Suppressor macrophage treated with lipopolysaccharide for 4 hours (primary cell): Measurements from ENCODE around the gene NELL2.

Source experiments
- DNase-seq: peaks from one replicate; pipeline ENCODE4 v3.0.0-alpha.2; 2020

Gene NELL2

DNA sequence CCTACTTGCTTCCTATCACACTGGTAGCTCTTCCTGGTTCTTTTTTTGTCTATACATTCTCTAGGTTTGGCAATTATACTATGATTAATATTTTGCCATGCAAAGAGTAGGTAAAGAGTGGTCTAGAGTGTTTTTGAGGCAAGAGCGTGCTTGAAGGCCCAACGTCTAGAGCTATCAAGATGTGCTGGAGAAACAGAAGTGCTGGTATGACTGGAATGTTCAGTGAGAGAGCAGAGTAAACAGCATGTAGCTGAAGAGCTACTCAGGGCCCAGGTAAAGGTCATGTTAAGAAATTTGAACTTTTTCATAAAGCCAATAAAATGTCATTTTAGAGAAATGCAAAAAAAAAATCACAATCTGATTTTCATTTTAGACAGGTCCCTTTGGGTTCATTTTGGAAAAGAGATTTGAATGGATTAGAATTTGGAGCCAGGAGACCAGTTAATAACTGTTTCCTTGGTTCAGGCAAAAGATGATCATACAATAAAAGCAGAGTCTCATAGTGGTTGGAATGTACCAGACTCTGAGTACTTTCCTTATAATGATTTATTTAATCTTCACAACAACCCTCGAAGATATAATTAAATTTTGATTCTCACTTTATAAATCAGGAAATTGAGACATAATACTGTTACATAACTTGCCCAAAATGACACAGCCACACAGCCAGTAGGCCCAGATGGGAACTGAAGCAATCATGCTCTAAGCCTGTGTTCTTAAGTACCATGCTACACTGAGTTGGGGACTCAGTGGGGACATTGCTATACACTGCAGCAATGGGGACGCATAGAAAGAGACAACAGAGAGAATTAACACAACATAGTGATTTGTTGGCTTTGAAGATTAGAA, 350.1 kb downstream of the NELL2 start:
- DNase-seq: no peak

DNA sequence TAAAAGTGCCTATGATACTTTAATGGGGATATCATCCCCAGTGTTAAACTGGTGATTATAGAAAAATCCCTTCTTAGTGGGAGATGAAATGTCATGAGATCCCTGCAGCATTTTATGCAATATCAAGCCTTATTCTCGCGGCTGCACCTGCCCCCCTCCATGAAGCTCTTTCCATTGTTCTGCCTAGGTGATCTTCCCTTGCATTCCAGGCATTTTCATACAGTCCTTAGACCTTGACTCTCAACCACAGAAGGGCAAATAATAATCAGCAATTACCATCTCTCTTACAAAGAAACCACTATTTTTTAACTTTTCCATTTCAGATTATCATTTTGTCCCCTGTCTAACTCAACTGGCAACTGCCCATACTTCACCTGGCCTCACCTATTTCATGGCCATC, 352.3 kb downstream of the NELL2 start:
- DNase-seq: no peak

DNA sequence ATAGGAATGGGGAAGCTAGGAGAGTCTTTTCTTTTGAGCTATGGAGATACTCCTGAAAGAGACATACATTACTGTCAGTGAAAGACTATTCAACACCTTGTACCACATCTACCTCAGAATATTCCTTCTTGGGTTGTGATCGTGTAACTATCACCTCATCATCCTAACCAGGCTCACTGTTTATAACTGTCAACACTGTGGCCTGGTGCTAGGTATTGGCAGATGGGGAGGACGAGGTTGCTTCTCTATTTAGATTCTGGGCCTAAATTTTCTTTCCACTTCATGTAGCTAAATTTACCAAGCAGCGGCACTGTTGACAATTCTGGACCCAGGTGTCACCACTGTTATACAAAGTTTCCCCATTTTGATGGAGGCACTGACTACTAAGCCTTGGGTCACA, 354.4 kb downstream of the NELL2 start:
- no peak for DNase-seq

DNA sequence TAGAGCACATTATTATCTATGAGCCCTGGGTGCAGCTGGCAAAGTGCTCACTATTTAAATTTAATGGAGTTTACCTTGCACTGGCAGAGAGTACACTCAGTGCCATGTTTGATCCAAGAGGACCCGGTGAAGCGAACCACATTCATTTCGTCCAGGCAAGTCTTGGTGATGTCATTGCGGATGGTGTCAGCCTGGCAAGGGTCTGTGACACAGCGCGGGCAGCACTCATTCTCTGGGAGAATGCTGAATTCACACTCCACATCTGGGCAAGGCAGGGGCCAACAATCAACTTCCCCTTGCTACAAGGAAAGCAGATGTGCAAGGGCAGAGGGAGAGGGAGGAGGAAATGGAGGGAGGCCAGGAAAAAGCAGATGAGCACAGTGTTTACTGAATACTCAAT, 356.2 kb downstream of the NELL2 start:
- no peak for DNase-seq

DNA sequence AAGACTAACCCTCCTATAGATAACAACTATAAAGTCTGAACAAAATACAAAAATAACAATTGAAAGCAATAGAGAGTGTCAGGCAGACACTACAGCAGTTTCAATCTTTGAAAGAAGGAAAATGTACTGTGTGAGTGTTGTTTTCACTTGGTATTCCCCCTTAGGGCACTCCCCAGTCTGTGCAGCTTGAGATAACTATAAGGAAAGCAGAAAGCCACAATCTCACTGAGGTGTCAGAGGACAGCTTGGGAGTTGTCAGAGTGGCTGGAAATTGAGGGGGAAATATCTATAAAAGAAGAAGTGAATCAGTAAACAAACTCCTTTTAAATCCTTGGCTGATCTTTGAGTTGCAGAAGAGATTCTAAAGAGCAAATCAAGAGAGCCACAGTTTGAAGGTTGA, 364.8 kb downstream of the NELL2 start:
- DNase-seq: no peak

DNA sequence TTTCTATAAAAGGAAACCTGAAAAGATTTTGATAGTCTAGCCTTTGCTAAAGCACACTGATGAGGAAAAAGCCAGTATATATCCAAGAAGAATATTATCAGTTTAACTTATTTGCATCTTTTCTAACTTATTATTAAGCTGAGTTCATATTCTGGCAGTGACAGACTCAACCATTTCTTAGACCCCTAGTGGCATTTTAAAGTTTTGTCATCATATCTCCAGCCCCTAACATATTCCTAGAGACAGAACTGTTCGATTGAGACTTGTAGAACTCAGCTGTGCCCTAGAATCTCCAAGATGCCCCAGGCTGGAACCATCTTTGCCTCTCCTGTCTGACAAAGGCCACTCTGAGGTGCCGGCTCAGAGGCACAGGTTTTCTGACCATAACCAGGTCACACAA, 365.6 kb downstream of the NELL2 start:
- DNase-seq: no peak

DNA sequence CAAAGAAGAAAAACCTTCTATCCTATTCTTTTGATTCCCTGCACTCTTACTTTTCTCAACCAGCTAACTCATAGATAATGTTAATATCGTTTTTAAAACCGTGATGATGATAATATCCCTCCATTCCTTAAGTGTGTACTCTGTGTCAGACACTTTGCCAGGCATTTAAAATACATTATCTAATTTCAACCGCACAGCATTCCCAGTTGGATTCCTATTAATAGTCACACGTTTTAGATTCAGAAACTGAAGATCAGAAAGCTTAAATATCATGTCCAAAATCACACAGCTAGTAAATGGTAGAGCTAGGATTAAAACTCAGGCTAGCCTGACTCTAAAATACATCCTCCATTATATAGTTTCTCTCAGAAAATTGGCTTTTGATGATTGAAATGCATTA, 366.0 kb downstream of the NELL2 start:
- DNase-seq: no peak

DNA sequence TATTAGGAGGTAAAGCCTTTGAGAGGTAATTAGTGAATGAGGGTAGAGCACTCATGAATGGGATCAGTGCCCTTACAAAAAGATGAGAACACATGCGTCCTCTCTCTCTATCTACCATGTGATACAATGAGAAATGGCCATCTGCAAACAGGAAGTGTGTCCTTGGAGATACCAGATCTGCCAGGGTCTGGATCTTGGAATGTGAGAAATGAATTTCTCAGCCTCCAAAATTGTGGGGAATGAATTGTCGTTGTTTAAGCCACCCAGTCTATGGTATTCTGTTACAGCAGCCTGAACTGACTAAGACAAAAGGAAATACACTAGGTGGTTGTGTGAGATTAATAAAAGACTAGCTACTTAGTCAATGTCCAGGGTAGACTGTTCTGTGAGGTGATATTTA, 366.6 kb downstream of the NELL2 start:
- DNase-seq: no peak

DNA sequence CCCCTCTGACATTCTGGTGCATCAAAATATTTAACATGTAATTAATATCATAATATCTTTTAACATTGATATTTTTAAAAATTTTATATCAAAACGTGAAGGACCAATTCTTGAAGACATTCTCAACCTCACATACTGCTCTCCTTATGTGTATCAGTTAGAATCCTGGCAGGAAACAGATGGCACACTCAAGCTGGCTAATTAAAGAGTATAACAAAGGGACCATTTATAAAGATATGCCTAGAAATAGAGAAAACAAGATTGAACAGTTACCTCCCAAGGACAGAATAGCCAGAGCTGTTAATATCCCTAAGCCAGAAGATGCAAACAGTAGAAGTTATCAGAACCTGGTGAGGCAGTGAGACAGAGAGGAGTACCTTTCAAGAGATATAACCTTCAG, 368.7 kb downstream of the NELL2 start:
- no peak for DNase-seq

DNA sequence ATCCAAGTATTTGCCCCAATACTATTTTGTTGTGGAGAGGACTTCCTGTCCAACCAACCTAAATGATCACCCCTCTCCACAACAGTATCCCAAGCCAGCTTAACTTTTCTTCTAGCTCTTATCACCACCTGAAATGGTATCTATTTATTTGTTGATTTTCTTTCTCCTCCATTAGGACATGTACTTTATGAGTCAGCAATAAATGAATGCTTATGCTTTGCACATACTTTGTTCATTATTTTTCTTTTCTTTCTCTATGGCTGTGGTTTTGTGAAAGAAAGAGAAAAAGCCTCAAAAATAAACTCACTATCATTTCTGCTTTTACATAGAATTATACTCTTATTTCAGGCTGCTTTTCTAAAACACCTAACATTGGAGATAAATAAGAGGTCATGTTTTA, 371.3 kb downstream of the NELL2 start:
- no peak for DNase-seq

DNA sequence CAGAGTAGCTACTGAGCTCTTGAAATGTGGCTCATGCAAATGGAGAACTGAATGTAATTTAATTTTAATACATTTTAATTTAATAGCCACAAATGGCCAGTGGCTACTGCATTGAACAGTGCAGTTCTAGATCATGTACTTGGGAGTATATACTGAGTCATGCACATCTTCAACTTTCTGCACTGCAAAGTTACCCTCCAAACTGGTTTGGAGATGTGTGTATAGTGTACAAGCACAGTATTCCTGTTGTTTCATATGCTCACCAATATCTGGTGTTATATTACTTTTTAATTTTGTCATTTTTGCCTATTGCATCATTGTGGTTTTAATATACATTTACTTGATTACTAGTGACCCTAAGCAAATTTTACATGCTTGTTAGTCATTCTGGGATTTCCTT, 372.8 kb downstream of the NELL2 start:
- DNase-seq: no peak

DNA sequence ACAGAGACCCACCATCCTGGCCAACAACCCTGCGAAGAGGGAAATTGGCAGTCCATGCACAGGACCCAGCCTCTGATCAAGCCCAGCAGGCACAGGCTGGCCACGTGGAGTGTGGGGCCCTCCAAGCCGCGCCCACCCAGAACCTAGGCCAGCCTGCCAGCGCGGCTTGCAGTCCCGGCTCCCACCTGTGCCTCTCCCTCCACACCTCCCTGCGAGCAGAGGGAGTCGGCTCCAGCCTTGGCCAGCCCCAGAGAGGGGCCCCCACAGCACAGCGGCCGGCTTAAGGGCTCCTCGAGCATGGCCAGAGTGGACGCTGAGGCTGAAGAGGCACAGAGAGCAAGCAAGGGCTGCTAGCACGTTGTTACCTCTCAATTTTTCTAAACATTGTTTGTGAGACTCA, 373.4 kb downstream of the NELL2 start:
- DNase-seq: no peak

DNA sequence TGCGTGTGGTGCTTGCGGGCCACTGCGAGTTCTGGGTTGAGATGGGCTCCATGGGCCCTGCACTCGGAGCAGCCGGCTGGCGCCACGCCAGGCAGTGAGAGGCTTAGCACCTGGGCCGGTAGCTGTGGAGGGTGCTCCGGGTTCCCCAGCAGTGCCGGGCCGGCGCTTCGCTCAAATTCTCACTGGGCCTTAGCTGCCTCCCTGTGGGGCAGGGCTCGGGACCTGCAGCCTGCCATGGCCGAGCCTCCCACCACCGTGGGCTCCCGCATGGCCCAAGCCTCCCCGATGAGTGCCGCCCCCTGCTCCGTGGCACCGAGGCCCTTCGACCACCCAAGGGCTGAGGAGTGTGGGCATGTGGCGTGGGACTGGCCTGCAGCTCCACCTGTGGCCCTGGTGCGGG, 375.7 kb downstream of the NELL2 start:
- DNase-seq: no peak

DNA sequence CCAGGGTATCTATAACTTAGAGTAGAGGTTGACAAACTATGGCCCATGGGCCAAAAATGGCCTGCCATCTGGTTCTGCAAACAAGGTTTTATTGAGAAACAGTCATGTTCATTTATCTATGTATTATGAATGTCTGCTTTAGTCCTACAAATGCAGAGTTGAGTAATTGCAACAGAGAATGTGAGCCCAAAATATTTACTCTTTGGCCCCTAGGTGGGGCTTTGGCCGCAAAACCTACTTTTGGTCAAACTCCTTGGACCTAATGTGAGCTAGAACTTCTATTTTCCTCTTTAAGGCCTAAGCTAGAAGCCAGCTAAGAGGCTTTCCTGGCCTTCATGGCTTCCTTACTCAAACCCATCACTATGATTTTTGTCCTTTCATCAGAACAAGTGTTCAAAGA, 379.1 kb downstream of the NELL2 start:
- DNase-seq: no peak

DNA sequence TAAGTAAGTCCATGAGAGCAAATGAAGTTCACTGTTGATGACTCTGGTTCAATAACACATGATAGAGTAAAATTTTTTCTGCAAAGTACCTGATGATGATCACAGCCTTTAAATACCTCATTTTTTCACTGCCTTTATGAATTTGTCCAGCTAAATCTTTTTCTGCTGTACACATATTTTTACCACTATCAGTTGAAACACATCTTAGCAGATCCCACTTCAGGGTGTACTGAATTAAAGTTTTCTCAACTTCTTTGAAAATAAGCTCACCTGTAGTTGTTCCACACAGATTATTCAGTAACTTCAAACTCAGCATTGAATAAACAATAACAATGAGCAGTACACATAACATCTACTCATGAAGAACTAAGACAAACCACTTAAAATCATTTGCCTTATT, 385.9 kb downstream of the NELL2 start:
- DNase-seq: no peak

DNA sequence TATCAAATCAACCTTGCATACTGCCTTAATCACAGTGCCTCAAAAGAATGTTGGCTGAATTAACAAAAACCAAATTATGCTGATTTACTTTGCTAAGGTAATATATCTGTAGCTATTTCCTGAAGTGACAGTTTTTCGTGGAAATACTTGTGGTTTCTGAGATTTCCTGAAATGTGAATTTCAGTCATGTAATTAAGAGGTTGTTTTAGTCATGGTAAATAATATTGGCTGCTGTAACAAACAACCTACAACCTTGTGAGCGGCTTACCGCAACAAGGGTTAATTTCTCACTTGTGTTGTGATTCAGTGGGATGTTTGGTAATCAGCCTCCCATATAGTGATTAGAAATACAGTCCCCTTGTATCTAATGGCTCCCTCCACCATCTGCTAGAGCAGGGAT, 387.9 kb downstream of the NELL2 start:
- DNase-seq: no peak

DNA sequence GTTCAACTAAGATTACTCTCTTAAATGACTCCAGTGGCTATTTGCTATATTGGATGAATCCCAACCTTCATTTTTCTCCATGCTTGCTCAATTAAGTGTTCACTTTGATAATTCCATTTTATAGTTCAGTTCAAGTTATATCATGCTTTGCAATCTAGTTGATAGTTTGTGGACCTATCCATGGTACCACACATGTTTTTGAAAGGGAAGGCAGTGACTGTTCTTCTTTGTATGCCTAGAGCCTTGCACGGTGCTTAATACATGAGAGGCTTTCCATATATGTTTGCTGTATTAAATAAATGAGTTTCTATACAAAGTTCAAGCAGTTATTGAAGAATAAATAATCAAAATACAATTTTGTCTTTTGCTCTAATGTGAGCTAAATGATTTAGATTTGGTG, 391.3 kb downstream of the NELL2 start:
- no peak for DNase-seq

DNA sequence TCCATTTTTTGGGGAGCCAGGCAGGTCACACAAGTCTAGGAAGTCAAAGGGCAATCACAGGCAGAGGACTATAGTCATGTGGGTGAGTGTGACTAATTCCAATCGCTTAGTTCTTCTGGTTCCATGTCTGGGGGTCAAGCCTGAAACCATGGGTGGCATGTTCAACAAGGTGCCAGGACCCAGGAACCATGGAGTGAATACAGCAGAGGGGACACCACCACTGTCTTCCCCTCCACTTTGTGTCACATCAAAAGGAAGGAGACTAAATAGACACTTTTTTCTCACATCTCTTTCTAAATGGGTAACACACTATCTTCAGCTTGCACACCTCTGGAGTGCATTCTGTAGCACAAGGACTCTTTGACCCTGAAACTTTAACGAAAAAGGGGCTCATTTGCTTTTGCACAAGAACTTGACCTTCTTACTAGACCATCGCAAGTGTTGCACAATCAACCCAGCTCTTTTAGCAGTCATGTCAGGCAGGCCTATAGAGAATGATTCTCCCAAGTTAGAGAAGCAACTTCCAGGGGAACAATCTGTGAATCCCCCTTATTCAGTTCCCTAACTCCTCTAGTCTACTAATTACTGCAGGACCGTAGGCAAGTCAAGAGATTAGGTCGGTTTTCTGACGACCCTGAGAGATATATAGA, 398.7 kb downstream of the NELL2 start:
- DNase-seq: no peak

DNA sequence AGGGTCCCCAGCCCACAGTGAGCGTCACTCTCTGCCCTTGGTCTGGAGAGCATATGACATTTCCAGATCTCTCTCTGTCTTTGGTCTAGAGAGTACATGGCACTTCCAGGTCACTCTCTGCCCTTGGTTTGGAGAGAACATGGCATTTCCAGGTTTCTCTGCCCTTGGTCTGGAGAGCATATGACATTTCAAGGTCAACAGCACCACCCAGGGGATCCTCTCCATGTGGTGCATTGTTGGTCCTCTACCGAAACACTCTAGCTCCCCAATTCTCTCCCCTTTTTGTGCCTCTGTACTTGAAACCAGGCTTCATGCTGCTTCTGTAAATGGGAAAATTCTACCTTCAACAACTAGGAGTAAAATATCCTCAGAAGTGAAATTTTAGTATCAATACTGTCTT, 399.4 kb downstream of the NELL2 start:
- DNase-seq: no peak

DNA sequence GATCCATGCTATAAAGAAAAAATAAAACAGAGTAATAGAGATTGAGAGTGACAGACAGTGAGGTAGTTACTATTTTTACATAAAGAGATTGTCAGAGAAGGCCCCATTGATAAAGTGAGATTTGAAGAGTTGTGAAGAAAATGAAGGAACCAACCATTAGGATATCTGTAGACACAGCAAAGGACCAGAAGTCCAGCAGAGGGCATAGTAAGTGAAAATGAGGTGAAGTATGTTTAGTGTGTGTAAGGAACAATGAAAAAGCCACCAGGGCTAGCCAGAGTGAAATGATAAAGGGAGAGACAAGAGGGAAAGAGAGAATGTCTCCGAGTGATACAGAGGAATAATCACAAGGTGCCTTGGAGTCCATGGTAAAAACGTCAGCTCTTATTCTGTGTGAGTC, 411.0 kb downstream of the NELL2 start:
- no peak for DNase-seq

DNA sequence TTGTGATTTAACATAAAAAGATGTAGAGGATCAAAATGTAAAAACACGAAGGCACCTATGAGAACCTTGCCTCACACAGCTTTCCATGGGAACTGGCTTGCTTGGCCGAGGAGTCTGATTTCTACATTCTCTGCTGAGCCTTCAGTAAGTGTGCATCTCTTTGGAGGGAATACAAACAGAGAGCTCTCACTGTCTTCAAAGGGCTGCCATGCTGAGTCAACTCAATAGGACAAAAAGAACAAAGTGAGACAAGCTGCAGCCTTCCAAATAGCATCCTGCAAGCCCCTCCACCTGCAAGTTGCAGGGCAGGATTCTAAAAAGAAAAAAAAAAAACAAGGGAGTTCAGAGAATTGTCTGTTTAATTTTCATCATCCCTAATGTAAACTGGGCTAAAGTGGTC, 411.9 kb downstream of the NELL2 start:
- no peak for DNase-seq

DNA sequence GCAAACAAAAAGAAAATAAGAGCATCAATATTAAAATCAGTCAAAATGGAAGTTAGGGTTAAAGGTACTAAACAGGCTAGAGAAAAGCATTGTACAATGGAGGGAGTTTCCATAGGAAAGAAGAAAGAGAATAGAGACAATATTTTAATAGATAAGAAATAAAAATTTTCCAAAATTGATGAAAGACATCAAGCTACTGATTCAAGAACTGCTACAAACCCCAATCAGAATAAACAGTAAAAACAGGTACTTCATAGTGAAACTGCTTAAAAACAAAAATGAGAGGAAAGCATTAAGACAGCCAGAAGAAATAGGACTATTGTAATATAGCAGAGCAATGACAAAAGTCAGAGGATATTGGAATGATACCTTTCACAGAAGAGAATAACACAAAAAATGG, 413.4 kb downstream of the NELL2 start:
- no peak for DNase-seq

DNA sequence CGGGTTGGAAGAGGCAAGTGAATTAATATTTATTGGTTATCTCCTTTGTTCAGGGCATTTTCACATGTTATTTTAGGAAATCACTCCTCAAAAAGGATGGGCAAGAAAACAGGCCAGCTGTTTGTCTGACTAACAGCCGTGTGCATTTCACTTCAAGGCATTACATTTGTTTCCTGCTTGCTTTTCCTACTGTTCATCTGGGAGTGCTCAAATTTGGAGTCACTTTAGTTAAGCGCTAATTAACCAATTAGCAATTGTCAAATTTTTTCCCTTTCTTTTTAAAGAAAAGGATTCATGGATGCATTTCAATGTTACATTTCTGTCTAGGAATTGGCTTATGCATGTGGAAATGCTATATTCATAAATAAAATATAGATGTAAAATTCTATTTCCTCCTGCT, 415.9 kb downstream of the NELL2 start:
- DNase-seq: no peak

DNA sequence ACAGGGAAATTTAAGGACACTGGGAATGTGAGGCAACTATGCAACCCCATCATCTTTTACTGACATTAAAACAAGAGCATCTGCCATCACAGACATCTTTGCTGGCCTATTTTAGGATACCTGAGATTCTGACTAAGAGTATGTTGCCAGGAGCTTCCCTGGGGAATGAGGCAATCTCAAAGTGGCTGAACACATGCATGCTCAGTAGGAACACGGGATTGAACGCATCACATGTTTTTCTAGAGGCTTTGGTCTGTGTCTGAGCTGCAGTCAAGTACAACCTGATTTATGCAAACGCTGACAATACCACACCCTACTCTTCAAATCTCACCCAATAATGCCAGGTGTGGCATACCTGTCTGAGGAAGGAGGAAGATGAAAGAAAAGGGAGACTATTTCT, 416.5 kb downstream of the NELL2 start:
- DNase-seq: no peak
